Measurements from ENCODE around the gene SLC25A39.

SLC25A39 gene

DNA sequence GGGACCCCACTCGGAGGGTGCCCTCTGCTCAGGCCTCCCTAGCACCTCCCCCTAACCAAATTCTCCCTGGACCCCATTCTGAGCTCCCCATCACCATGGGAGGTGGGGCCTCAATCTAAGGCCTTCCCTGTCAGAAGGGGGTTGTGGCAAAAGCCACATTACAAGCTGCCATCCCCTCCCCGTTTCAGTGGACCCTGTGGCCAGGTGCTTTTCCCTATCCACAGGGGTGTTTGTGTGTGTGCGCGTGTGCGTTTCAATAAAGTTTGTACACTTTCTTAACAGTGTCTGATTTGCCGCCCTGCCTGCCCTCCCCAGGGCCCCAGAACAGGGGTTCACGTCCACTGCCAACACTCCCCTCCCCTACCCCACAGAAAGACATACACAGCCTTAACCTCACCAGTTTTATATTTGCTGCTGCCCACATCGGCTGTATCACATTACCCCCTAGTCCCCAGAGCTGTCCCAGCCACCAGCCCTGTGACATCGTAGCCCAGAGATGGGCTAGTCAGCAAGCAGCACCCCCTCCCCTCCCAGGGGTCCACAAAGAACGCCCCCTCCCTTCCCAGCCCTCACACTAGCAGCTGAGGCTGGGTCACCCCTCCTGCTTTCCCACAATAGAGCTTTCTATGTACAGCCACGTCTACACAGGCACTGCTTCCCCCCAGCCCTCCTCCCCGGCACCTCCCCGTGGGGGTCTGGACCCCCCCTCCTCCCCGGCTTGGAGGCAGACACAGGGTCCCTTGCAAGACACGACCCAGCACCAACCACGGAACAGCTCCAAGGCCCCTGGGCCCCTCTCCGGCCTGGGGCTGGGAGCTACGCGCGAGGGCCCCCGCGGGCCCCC is 28.4 kb upstream of the SLC25A39 start:
- H3K4me3 ChIP-seq (ENCODE audit: low read depth, low read length), result no peak overlapping the region
- no peak for DNase-seq (ENCODE audit: low read depth)
- TF ChIP-seq, protein P1, sequence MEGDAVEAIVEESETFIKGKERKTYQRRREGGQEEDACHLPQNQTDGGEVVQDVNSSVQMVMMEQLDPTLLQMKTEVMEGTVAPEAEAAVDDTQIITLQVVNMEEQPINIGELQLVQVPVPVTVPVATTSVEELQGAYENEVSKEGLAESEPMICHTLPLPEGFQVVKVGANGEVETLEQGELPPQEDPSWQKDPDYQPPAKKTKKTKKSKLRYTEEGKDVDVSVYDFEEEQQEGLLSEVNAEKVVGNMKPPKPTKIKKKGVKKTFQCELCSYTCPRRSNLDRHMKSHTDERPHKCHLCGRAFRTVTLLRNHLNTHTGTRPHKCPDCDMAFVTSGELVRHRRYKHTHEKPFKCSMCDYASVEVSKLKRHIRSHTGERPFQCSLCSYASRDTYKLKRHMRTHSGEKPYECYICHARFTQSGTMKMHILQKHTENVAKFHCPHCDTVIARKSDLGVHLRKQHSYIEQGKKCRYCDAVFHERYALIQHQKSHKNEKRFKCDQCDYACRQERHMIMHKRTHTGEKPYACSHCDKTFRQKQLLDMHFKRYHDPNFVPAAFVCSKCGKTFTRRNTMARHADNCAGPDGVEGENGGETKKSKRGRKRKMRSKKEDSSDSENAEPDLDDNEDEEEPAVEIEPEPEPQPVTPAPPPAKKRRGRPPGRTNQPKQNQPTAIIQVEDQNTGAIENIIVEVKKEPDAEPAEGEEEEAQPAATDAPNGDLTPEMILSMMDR (IDR thresholded peaks at IDR 0.05; ENCODE audit: low read depth, low read length, missing control alignments), result no peak

DNA sequence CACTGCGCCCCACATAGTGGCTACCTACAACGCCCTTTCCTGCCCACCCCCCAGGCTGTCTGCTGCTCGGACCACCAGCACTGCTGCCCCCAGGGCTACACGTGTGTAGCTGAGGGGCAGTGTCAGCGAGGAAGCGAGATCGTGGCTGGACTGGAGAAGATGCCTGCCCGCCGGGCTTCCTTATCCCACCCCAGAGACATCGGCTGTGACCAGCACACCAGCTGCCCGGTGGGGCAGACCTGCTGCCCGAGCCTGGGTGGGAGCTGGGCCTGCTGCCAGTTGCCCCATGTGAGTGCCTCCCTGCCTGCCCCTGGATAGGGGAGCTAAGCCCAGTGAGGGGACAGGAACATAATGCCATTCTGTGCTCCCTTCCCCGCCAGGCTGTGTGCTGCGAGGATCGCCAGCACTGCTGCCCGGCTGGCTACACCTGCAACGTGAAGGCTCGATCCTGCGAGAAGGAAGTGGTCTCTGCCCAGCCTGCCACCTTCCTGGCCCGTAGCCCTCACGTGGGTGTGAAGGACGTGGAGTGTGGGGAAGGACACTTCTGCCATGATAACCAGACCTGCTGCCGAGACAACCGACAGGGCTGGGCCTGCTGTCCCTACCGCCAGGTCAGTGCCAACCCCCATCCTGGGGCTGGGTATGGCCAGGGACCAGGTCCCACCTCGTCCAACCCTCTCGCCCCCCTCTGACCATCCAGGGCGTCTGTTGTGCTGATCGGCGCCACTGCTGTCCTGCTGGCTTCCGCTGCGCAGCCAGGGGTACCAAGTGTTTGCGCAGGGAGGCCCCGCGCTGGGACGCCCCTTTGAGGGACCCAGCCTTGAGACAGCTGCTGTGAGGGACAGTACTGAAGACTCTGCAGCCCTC is 27.6 kb upstream of the SLC25A39 start:
- TF ChIP-seq, protein P1 (IDR thresholded peaks at IDR 0.05; ENCODE audit: low read depth, low read length, missing control alignments), result no peak
- no peak for DNase-seq (ENCODE audit: low read depth)
- no peak overlapping the region for H3K4me3 ChIP-seq (ENCODE audit: low read depth, low read length)

DNA sequence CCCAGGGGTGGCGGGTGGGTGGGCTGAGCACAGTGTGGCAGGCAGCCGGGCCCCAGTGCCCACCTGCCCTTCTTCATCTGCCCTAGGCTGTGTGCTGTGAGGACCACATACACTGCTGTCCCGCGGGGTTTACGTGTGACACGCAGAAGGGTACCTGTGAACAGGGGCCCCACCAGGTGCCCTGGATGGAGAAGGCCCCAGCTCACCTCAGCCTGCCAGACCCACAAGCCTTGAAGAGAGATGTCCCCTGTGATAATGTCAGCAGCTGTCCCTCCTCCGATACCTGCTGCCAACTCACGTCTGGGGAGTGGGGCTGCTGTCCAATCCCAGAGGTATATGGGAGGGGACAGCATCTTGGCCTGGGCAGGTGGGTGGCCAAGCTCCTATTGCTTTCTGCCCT is 26.8 kb upstream of the SLC25A39 start:
- TF ChIP-seq, protein P1 (IDR thresholded peaks at IDR 0.05; ENCODE audit: low read depth, low read length, missing control alignments), result no peak
- no peak for DNase-seq (ENCODE audit: low read depth)
- H3K4me3 ChIP-seq (ENCODE audit: low read depth, low read length), result no peak overlapping the region

DNA sequence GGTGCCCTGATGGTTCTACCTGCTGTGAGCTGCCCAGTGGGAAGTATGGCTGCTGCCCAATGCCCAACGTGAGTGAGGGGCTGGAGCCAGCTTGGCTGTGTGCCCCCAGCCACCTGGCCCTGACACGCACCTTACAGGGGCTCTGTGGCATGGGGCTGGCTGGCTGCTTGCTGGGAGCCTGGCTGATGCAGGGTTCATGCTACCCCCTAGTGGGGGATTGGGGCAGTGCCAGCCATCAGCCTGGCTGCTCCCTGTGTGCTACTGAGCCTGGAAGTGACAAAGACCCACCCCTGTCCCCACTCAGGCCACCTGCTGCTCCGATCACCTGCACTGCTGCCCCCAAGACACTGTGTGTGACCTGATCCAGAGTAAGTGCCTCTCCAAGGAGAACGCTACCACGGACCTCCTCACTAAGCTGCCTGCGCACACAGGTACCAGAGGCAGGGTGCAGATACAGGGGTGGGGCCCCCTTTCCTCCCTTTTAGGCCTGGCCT is 26.2 kb upstream of the SLC25A39 start:
- TF ChIP-seq, protein P1 (IDR thresholded peaks at IDR 0.05; ENCODE audit: low read depth, low read length, missing control alignments), result peak; percentile 97
- no peak overlapping the region for H3K4me3 ChIP-seq (ENCODE audit: low read depth, low read length)
- DNase-seq (ENCODE audit: low read depth), result no peak

DNA sequence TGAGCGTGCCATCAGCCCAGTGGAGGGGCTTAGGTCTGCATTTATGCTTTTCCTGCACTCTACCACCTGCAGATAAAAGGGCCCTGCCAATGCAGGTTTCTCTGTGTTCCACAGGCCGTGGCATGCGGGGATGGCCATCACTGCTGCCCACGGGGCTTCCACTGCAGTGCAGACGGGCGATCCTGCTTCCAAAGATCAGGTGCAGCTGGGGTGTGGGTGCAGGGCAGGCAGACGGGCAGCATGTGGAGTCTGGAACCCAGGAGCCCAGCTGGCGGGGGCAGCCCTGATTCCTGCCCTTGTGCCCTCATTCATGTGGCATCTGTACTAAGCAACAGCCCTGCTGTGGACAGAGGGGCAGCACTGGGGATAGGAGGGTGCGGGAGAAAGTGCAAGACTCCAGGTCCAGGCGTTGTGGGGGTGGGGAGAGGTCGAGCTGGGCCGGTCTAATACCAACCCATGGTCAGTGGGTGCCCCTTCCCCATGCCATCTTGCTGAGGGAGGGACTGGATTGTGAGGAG is 25.0 kb upstream of the SLC25A39 start:
- H3K4me3 ChIP-seq (ENCODE audit: low read depth, low read length), result peak overlapping the region; percentile 15; the same call in 1 of the 2 replicates
- DNase-seq (ENCODE audit: low read depth), result no peak
- TF ChIP-seq, protein P1 (IDR thresholded peaks at IDR 0.05; ENCODE audit: low read depth, low read length, missing control alignments), result no peak

DNA sequence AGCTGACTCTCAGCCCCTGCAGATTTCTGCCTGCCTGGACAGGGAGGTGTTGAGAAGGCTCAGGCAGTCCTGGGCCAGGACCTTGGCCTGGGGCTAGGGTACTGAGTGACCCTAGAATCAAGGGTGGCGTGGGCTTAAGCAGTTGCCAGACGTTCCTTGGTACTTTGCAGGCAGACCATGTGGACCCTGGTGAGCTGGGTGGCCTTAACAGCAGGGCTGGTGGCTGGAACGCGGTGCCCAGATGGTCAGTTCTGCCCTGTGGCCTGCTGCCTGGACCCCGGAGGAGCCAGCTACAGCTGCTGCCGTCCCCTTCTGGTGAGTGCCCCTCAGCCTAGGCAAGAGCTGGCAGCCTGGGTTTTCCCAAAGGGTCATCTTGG is 24.4 kb upstream of the SLC25A39 start:
- DNase-seq (ENCODE audit: low read depth), result no peak
- peak overlapping the region; percentile 15 for H3K4me3 ChIP-seq (ENCODE audit: low read depth, low read length)
- TF ChIP-seq, protein P1 (IDR thresholded peaks at IDR 0.05; ENCODE audit: low read depth, low read length, missing control alignments), result no peak

Data from GM12864 (cell line).